ENCODE measurements around the gene DNASE1L1. TPM values are rescaled to one million over a fixed set of nuclear protein-coding genes. Genes with fewer than 3 reads are reported as not detected.

DNASE1L1 gene
- total RNA-seq, 1 donor from 2014 or later, result 21.8 TPM

GRCh38 chrX:154371017-154371788 lies 37.9 kb downstream of the DNASE1L1 start:
- intact Hi-C loops (cut with micrococcal nuclease), result loop anchor here (1.0 to 10.0 kb wide), 6 partner anchors 8 to 646 kb away; partner anchors contain the start of genes ABCD1, ARHGAP4, BCAP31 and EMD

GRCh38 chrX:154370300-154371016 lies 38.6 kb downstream of the DNASE1L1 start:
- intact Hi-C loops (cut with micrococcal nuclease), result loop anchor here (1.0 to 10.0 kb wide), 6 partner anchors 9 to 646 kb away; partner anchors contain the start of genes ABCD1, ARHGAP4, BCAP31 and EMD

GRCh38 chrX:154369449-154370299 lies 39.4 kb downstream of the DNASE1L1 start:
- intact Hi-C loops (cut with micrococcal nuclease), result loop anchor here (1.0 to 10.0 kb wide), 7 partner anchors 61 to 645 kb away; partner anchors contain the start of genes ABCD1, ARHGAP4, BCAP31 and FAM3A

- intact Hi-C loops (cut with micrococcal nuclease), result loop anchor here (1.0 to 2.0 kb wide), 4 partner anchors 60 to 273 kb away; partner anchors contain the start of genes FAM3A and GDI1
Measured at GRCh38 chrX:154368630-154369448, 40.2 kb downstream of the DNASE1L1 start.

- intact Hi-C loops (cut with micrococcal nuclease), result loop anchor here (2.0 kb wide), 2 partner anchors 59 to 69 kb away; partner anchors contain the start of gene GDI1
Measured at GRCh38 chrX:154367474-154368308, 41.4 kb downstream of the DNASE1L1 start.

GRCh38 chrX:154366666-154367055 lies 42.4 kb downstream of the DNASE1L1 start:
- intact Hi-C loops (cut with micrococcal nuclease), result no loop called here

- intact Hi-C loops (cut with micrococcal nuclease), result no loop called here
Measured at GRCh38 chrX:154365997-154366665, 42.9 kb downstream of the DNASE1L1 start.

- intact Hi-C loops (cut with micrococcal nuclease), result no loop called here
Measured at GRCh38 chrX:154365052-154365600, 43.9 kb downstream of the DNASE1L1 start.

- intact Hi-C loops (cut with micrococcal nuclease), result no loop called here
Measured at GRCh38 chrX:154363706-154364439, 45.2 kb downstream of the DNASE1L1 start.

GRCh38 chrX:154362085-154362742 lies 46.8 kb downstream of the DNASE1L1 start:
- intact Hi-C loops (cut with micrococcal nuclease), result no loop called here

- intact Hi-C loops (cut with micrococcal nuclease), result no loop called here
Measured at GRCh38 chrX:154360155-154360713, 48.8 kb downstream of the DNASE1L1 start.

- intact Hi-C loops (cut with micrococcal nuclease), result no loop called here
Measured at GRCh38 chrX:154359362-154360154, 49.5 kb downstream of the DNASE1L1 start.

- intact Hi-C loops (cut with micrococcal nuclease), result no loop called here
Measured at GRCh38 chrX:154358829-154359228, 50.2 kb downstream of the DNASE1L1 start.

GRCh38 chrX:154358011-154358410 lies 51.0 kb downstream of the DNASE1L1 start:
- intact Hi-C loops (cut with micrococcal nuclease), result no loop called here

GRCh38 chrX:154357205-154357604 lies 51.8 kb downstream of the DNASE1L1 start:
- intact Hi-C loops (cut with micrococcal nuclease), result no loop called here

GRCh38 chrX:154356596-154356995 lies 52.5 kb downstream of the DNASE1L1 start:
- intact Hi-C loops (cut with micrococcal nuclease), result no loop called here

All from T-helper 1 cell treated with Interleukin-12 subunit alpha and Interleukin-12 subunit beta and Interleukin-4 antibody, amounts not matched to agents 30 ng/mL and 1 ng/mL, for 36 hours (primary cell).